Femur (tissue), 1 donor: ENCODE results near the gene FUCA1.
"Not testable (repeated sequence)": the region's sequence is repeated elsewhere in the genome, so short reads cannot be mapped to it uniquely, and the experiment has no call there.

ENCODE experiments used
- DNase-seq: peaks from one replicate; pipeline ENCODE4 v3.0.0-alpha.2; 2017

FUCA1 gene

DNA sequence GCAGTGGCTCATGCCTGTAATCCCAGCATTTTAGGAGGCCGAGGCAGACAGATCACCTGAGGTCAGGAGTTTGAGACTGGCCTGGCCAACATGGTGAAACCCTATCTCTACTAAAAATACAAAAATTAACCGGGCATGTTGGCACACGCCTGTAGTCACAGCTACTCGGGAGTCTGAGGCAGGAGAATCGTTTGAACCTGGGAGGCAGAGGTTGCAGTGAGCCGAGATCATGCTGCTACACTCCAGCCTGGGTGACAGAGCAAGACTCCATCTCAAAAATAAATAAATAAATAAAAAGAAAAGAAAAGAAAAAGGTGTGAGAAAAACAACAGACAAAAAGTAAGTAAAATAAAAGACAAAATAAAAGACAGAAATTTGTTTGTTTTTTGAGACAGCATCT lies 33.9 kb downstream of the FUCA1 start:
- DNase-seq = not testable (repeated sequence)

DNA sequence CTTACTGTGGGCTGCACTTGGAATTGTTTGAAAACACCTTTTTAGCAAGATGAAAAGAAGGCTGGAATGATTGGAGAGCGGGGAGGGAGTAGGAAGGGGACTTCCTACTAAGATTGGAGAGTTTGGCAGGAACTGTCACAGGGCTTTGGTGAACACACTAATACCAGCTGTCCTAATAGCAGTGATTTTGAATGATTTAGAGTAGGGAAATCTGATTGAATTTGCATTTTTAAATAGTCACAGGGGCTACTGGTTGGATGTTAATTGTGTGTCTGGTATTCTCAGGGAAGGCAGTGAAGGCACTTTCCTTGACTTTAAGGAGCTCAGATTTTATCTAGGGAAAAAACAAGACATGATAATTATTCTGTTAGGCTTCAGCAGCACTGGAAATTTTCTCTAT lies 40.4 kb downstream of the FUCA1 start:
- DNase-seq = no peak

DNA sequence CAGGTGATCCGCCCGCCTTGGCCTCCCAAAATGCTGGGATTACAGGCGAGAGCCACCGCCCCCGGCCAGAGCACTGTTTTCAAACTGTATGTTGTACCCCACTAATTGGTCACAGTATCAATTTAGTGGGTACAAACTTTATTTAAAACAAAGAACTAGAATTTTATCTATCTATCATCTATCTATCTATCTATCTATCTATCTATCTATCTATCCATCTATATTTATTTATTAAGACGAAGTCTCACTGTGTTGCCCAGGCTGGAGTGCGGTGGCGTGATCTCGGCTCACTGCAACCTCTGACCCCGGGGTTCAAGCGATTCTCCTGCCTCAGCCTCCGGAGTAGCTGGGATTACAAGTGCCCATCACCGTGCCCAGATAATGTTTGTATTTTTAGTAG lies 41.5 kb downstream of the FUCA1 start:
- DNase-seq = not testable (repeated sequence)

DNA sequence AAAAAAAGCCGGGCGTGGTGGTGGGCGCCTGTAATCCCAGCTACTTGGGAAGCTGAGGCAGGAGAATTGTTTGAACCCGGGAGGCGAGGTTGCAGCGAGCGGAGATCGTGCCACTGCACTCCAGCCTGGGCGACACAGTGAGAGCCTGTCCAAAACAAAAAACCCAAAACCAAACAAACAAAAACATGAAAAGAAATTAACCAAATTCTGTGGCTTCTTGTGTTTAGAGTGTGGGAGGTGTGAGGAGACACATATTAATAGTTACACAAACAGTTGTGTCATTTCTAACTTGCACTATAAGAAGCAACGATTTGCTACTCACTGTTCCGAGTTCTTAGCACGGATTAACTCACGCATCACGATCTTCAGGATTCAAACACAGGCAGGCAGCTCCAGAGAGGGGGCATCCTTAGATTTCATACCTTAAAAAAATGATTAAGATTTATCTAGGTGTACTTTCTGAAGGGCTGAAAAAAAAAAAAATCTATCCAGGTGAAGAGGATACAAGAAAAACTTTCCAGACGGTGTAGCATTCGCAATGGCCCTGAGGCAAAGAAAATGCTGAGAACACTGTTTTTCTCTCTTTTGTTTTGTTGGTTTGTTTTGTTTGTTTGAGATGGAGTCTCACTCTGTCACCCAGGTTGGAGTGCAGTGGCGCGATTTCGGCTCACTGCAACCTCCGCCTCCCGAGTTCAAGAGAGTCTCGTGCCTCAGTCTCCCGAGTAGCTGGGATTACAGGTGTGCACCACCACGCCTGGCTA lies 42.1 kb downstream of the FUCA1 start:
- DNase-seq = no peak

- peak; percentile 96 for DNase-seq
These were observed 42.9 kb downstream of the FUCA1 start, which contains the start of gene HMGCL for GRCh38 chr1:23825076-23825761. Gene HMGCL (minus strand): TSS chr1:23825429. CDS start chr1:23825415, 14 bp downstream.

DNA sequence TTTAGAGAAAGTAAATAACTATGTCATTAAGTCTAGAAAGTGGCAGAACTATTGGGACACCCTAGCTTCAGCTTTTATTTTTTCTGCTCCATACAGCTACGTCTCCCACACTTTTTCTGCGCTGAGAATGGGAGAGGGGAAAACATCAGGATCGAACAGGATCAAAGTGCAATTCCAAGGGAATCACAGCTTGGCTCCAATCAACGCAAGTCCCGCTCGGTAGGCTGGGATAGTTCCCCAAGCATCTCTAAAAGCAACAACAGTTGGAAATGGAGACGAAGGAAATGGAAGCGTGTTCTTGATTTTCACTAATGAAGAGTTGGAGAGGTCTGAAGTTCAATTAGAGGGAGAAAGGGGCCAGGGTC lies 43.4 kb downstream of the FUCA1 start:
- no peak for DNase-seq

DNA sequence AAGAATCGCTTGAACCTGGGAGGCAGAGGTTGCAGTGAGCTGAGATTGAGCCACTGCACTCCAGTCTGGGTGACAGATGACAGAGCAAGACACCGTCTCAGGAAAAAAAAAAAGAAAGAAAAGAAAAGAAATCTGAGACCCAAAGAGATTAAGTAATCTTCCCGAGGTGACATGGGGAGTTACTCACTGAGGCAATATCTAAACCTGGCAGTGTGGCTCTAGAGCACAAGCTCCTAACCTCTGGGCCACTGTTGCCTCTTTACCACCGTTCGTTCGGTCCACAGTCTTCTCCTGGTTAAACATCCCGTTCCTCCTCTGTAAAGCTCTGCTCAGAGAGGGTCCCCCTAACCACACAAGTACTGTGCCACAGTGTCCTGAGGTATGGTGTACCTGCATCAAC lies 44.3 kb downstream of the FUCA1 start:
- DNase-seq = no peak

DNA sequence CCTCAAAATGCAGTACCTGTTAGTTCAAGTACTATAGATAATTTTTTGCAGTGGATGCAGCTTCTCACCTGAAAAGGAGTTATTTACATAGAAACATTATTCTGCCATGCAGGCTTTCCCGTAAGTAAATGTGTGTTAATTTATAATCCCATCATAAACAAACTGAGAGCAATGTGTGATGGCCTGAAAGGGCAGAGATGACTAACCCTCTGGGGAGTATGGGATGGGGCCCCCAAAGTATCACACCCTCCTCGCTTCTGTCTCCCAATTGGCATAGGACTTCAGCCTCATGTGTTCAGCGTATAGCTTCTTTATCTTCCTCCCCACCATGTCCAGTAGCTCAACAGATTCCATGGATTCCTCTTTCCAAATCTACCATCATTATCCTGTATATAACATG lies 50.5 kb downstream of the FUCA1 start:
- DNase-seq = no peak

- DNase-seq = no peak
These were observed 51.2 kb downstream of the FUCA1 start for GRCh38 chr1:23816906-23817305.

DNA sequence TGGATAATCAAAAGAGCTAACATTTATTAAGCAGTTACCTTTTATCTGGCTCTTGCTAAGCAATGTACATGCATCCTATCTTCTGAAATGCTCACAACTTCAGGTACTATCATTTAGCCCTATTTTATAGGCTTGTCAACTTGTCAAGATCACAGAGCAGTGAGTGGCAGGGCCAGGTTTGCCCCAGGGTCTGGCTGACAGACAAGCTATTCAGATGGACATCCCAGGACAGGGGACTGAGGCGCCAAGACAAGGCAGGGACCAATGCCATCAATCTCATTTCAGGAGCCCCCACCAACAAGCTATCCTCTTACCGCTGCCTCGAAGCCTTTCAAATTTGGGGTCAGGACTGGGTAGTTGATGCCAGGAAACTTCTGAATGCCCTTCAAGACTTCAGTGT lies 51.7 kb downstream of the FUCA1 start:
- DNase-seq = no peak

- no peak for DNase-seq
These were observed 54.1 kb downstream of the FUCA1 start for GRCh38 chr1:23814016-23814415.

DNA sequence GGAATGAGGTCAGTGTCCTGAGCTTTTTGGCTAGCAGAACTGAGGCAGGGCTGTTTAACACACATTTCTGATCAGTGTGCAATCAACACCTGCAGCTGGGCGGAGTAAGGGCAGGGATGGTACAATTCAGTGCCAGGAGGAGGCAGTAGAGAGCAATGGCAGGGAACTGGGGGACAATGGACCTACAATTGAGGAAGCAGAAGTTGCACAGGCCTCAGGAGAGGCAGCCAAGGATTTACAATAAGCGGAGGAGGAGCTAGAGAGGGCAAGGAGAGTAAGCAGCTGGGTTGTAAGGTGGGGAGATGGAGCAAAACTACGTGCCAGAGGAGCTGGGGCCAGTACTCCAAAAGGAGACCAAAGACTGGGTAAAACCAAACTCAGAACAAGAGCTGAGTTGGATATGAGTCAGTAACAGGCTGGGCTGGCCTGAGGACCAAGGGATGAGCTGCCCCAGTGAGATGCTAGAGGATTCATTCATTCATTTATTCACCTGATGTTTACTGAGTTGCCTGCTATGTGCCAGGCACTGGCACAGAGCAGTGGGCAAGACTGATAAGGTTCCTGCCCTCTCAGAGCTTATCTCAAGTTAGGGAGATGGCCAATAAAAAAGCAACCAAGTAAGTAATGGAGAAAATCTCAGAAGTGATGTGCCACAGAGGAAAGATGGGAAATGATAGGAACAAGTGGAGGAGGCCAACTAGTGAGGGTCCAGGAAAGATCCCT lies 57.1 kb downstream of the FUCA1 start:
- peak; percentile 61 for DNase-seq

- DNase-seq = peak; percentile 75
These were observed 58.3 kb downstream of the FUCA1 start for GRCh38 chr1:23809751-23810171.

GRCh38 chr1:23807453-23807852 lies 60.6 kb downstream of the FUCA1 start:
- no peak for DNase-seq

- no peak for DNase-seq
These were observed 61.8 kb downstream of the FUCA1 start for GRCh38 chr1:23806280-23806679.

DNA sequence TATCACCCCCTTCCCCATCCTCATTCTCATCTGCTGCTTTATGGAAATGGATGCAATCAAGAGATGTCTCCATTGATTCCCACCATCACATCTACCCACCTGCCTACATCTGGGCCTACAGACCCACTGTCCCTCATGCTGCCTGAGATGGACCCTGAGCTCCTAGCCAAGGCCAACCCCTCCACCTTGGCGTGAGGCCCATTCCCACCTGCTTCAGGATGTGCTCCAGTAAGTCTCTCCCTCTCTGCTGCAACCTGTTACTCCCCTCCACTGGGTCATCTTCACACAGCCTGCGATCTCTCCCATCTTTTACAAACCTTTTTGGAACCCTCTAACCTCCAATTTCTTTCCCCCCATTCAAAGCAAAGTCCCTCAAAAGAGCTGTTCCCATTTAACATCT lies 63.1 kb downstream of the FUCA1 start:
- no peak for DNase-seq

DNA sequence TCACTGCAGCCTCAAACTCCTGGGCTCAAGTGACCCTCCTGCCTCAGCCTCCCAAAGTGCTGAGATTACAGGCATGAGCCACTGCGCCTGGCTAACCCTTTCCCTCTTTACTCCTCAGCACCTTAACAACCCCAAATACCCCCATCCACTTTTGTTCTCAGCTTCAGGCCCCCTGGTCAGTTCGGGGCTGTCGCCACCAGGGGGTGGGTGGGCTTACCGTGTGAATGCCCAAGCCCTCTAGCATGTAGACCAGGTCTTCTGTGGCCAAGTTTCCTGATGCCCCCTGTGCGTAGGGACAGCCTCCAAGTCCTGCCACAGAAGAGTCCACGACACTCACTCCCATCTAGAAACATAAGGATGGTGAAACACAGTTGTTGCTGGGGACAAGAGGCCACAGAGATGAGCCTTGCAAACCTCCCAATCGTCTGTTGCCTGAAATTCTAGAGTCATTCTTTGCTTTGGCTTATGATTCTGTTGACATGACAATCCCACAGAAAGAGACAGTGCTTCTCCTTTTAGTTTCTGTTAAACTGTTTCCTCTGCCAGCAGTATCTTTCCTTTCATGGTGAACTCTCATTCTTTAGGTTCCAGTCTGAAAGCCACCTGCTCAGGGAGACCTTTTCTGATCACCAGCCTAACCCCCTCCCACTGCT lies 63.8 kb downstream of the FUCA1 start:
- no peak for DNase-seq

- no peak for DNase-seq
These were observed 64.4 kb downstream of the FUCA1 start for GRCh38 chr1:23803674-23804073.

DNA sequence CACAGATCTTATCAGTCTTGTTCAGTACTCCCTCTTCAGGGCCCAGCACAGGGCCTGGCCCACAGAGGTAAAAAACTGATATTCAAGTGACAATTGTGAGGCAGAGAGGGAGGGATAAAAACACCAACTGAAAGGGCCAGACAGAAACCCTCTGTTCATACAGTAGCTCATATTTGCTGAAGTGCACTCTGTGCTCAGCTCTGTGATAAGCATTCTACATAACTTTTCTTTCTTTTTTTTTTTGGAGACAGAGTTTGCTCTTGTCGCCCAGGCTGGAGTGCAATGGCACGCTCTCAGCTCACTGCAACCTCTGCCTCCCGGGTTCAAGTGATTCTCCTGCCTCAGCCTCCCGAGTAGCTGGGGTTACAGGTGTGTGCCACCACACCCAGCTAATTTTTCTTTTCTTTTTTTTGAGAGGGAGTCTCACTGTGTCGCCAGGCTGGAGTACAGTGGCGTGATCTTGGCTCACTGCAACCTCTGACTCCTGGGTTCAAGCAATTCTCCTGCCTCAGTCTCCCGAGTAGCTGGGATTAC lies 65.2 kb downstream of the FUCA1 start:
- not testable (repeated sequence) for DNase-seq

DNA sequence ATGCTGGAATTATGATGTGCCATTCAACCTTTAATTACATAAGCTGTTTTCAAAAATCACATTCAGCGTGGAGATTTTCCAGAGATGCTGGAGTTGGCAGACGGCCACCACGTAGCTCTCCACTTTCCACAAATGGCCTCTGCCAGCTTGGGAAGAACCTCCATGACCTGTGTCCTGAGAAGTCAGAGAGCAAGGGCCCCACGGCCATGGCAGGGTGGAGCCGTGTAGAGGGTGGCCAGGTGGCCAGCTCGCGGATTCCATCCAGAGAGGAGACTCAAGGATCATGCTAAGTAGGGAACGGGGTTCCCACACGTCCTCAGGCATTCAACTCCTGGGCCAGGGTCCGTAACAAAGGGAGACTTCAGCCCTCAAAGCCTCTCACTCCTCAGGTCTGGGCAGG lies 66.2 kb downstream of the FUCA1 start:
- DNase-seq = no peak

DNA sequence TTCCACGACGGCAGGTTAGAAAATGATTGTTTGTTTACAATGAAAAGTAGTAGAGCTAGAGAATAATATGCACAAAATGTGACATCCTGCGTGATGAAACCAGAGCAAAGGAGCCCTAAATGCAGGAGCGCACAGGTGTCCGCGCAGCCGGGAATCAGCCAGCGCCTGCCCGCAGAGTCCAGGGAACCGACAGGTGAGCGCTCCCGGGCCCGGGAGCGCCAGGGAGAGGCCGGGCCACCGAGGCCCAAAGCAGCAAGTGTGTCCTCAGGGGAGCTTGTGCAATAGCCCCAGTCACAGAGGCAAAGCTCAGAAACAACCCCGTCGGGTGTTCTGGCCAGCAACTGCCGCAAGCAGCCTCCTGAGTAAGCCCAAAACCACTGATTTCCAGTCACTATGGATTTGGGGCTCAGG lies 66.7 kb downstream of the FUCA1 start:
- no peak for DNase-seq

GRCh38 chr1:23800400-23801337 lies 67.4 kb downstream of the FUCA1 start, which contains the start of gene GALE:
Gene GALE (minus strand): TSS chr1:23800754. CDS start chr1:23799007, 1,747 bp downstream.
- DNase-seq = peak; percentile 98
